Smooth muscle cell of the brain vasculature (primary cell): ENCODE data around the gene FGF19.

ENCODE experiments used
- DNase-seq: peaks from one replicate; pipeline ENCODE4 v3.0.0-alpha.2; 2012; ENCODE audit warnings: low read depth, low spot score

FGF19 gene

GRCh38 chr11:69671734-69672465 lies 31.9 kb downstream of the FGF19 start:
- DNase-seq, result no peak

GRCh38 chr11:69670158-69670845 lies 33.5 kb downstream of the FGF19 start:
- DNase-seq, result peak; percentile 62

DNA sequence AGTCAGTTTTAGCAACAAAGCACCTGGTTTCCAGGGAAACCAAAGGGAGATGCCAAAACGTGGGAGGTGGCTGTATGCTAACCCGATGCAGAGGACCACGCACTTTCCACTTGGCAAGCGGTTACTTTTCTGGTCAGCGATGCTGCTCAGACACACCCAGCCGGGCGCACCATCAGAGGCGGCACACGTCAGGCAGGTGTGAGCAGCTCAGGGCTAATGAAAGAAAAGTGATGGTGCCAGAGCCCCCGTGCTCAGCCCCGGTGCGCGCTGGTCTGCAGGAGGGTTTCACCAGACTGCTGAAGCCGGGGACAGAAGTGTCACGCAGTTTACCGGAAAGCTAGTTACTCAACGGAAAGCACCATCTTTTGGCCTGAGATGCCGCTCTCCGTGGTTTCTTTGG lies 34.3 kb downstream of the FGF19 start:
- no peak for DNase-seq

DNA sequence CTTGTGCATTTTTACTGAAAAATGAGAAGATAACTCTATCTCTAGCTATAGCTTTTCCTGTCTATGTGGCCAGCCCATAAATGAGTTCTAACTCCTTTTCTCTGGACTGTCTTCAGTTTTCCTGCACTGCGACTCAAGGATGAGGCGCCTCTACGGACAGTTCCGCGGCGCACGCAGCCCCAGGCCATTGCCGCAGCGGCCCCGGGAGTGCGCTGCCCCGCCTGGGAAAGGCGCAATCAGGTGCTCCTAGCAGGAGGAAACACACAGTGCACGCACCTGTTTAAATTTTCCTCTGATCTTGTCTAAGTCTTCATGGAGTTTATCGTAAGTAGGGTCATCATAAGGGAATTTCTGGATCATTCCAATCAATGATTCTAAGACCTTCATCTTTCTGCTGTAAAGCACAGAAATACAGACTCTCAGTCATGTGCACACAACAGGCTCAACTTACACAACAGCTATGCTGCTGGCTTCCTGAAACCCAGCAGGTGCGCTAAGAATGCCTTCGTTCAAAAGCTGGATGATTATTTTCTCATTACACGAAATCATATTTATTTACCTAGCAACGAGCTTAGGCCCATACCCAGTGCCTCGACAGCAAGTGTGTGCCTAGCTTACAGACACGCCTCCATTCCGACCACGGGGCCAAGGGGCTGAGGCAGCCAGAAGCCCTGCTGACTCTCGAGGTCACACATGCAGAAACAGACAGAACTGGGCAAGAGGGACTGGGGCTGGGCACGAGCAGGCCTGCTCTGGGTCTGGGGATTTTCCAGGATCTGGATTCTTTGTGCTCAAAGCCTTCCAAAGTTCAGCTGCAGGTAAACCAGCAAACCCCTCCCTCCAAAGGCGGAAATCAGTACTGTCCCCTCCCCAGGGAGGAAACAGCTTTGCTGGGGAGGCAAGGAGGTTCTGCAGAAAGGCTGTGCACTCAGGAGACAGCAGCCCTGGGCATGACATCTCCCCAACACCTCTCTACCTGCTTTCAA lies 35.9 kb downstream of the FGF19 start:
- no peak for DNase-seq

DNA sequence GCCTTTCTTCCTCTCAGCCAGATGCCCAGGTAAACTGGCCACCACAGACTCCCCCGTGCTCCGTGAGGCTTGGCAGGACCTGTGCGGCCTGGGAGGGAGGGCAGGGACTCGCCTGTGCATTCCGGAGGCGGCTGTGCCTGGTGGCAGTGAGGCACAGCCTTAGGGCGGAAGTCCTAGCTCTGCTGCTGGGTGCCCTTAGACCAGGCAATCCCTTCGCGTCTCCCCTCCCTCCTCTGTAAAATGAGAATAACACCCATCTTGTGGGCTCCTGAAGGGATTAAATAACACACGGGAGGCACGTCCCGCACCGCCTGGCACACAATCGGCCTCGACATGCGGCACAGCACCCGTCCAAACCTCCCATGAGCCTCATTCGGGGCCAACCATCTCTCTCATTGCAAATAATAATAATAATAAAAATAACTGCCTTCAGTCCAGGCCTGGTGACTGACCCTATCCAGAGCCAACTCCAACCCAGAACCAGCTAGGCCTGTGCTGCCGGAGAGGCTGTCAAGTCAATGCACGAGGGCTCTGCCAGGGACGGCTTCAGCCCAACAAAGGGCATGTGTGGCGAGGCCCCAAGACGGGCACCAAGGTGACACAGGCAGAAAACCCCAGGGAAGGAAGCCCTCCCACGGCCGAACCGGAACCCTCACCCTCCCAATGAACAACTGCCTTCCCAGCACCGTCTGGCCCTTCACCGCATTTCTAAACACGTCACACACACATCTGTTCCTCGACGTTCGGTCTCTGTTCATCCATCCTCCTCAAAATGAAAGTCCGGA lies 36.9 kb downstream of the FGF19 start:
- DNase-seq, result no peak

GRCh38 chr11:69666261-69666660 lies 37.6 kb downstream of the FGF19 start:
- DNase-seq, result no peak

GRCh38 chr11:69665669-69666068 lies 38.2 kb downstream of the FGF19 start:
- DNase-seq, result no peak

DNA sequence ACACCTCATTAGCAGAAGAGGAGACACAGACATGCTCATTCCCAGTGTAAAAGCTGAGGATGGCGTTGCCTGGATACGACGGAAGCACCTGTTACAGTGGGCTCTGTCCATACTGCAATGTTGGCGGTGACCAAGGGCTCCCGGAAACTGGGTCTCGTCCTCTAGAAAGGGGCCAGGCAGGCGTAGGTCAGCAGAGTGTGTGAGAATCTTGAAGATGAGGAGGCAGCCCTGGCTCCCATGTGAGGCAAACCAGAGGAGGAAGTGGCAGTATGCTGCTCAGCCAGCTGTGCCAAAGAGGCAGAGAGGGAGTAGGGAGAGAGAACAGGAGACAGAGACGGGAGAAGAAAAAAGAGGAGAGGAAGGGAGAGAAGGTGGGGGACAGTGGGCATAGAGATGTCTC lies 38.9 kb downstream of the FGF19 start:
- no peak for DNase-seq

DNA sequence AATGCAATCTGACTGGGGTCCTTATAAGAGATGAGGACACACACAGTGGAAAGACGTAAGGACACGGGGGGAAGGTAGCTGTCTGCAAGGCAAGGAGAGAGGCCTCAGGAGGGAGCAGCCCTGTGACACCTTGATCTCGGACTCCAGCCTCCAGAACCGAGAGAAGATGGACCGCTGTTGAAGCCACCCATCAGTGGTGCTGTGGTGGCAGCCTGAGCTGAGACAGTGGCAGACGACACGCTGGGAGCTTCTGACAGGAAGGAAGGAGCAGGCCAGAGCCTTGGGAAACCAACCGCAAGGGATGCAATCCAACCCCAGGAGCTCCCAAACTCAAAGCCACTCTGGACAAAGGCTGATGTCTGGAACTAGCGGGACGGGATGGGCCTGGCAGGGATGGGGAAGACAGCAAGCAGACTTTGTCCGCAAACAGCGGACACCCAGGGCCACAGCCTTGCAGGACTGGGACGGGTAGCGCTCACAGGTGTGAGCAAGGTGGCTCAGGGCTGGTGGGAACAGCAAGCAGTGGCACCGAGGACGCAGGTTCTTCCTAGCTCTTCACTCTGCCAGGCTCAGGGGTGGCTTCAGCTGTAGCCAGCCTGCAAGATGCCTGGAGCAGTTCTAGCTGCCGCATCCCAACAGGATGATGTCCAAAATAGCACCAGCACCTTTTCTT lies 39.6 kb downstream of the FGF19 start:
- no peak for DNase-seq

DNA sequence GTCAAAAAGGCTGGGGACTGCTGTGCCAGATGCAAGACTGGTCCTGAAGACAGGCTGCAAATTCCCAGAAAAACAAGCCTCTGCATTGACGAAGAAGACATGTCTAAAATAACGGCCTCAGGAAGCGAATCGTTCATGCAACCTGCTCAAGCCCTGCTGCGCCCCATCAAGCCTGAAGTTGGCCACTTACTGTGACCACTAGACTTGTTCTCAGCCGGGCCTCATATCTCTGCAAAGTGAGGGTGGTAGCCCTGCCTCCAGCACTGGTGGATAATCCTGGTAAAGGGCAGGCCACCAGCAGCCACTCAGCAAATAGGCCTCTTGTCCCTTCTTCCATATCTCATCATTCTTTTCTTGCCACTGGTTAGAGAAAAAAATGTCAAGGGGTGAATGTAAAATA lies 40.5 kb downstream of the FGF19 start:
- DNase-seq, result no peak

DNA sequence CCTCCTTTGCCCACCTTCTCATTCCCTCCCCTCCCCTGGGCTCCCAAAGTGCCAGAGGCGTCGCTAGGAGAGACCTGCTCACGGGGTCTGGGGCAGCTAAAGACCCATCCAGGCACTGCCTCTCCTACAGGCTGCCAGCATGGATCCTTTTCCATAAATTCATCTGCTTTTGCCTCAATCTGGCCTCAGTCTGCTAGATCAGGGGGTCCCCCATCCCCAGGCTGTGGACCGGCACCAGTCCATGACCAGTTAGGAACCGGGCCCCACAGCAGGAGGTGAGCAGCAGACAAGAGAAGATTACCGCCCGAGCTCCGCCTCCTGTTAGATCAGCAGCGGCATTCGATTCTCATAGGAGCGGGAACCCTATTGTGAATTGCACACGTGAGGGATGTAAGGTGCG lies 41.0 kb downstream of the FGF19 start:
- no peak for DNase-seq

DNA sequence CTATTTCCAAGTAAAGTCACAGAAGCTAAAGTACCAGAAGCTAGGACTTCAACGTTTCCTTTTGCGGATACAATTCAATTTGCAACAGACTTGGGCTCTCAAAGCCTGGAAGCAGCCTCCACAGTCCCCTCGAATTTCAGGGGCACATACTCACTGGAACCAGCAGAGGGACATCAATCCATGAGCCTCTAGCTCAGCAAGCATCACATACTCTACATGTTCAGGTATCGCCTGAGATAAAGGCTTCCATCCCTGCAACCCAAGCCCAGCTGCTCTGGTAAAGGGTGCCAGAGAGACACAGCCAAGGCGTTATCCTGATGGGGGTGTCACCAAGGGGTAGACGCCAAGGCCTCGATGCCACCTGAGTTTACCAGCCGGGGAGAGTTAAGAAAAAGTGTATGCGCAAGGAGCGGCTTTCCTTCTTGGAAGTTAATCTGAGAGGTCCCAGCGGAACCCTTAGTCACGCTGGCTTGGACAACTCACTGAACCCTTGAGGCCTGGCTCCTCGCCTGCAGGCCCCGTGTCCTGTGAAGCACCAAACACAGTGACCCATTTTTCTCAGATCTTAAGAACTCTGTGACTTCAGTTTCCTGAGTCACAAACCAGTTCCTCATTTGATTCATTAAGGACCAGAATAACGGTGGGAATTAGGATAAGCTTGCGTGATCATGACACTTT lies 41.7 kb downstream of the FGF19 start:
- no peak for DNase-seq

- no peak for DNase-seq
These were observed 42.5 kb downstream of the FGF19 start for GRCh38 chr11:69661413-69661715.

GRCh38 chr11:69660001-69660500 lies 43.8 kb downstream of the FGF19 start:
- no peak for DNase-seq

- DNase-seq, result no peak
These were observed 44.2 kb downstream of the FGF19 start for GRCh38 chr11:69659591-69659990.

- DNase-seq, result no peak
These were observed 45.0 kb downstream of the FGF19 start for GRCh38 chr11:69658626-69659450.

DNA sequence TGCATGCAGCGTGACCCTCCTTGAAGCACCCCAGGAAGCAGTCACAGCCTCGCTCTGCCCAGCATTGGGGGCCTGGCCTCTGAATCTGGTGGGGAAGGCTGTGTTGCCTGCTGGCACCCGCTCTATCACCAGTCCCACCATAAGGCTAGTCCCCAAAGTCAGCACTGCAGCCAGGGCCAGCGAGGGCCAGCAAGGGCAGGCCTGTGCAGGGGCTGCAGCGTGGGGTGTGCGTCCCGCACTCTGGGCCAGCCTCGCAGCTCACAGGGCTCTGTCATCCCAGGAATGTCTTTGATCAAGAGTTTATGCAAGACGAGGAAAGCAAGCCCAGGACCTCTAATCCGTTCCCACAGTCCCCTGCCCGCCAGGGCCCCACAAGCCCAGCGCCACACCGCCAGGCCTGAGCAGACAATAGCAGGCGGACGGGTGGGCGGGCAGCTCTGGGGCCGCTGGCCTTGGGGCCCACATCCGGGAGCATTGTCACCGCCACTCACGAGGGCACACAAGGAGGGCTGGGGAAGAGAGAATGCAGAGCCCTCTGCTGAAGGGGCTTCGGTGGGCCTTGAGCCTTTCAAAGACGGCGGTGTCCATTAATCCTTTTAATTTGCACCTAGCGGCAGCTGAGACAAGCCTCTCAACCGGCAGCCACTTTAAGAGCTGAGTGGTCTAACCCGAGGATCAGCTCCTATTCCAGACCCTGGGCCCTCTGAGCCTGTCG lies 45.8 kb downstream of the FGF19 start:
- no peak for DNase-seq

- DNase-seq, result no peak
These were observed 46.3 kb downstream of the FGF19 start for GRCh38 chr11:69657456-69657910.
